ENCODE data around the gene STKLD1.
"Not testable (repeated sequence)": the region's sequence is repeated elsewhere in the genome, so short reads cannot be mapped to it uniquely, and the experiment has no call there.

The STKLD1 gene

GRCh38 chr9:133443982-133444381 lies 67.8 kb downstream of the STKLD1 start:
- peak; percentile 35 for DNase-seq (ENCODE audit: low spot score)

- DNase-seq (ENCODE audit: low spot score), result no peak
These were observed 69.3 kb downstream of the STKLD1 start for GRCh38 chr9:133445293-133445969.

DNA sequence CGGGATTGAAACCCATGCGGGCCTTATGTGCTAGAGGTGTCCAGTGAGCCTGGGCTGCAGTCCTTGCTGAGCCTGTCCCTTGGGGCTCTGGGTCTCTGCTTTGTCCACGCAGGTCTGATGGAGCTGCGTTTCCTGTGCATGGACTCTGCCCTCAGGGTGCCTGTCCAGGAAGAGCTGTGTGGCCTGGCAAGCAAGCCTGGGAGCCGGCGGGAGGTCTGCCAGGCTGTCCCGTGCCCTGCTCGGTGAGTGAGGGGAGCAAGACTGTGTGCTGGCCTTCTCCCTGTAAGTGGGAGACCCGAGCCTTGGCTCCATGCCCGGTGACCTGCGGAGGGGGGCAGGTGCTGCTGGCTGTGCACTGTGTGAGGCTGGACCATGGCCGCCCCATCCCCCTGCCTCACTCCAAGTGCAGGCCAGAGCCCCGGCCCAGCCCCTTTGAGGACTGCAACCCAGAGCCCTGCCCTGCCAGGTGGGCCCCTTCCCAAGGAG lies 72.4 kb downstream of the STKLD1 start:
- DNase-seq (ENCODE audit: low spot score), result no peak

DNA sequence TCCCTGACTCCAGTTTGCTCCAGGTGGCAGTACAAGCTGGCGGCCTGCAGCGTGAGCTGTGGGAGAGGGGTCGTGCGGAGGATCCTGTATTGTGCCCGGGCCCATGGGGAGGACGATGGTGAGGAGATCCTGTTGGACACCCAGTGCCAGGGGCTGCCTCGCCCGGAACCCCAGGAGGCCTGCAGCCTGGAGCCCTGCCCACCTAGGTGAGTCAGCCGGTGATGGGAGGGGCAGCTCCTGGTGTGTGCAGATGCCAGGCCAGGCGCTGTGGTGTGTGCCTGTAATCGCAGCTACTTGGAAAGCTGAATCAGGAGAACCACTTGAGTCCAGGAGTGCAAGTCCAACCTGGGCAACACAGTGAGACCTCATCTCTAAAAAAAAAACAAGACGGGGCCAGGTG lies 73.6 kb downstream of the STKLD1 start:
- DNase-seq (ENCODE audit: low spot score), result no peak

DNA sequence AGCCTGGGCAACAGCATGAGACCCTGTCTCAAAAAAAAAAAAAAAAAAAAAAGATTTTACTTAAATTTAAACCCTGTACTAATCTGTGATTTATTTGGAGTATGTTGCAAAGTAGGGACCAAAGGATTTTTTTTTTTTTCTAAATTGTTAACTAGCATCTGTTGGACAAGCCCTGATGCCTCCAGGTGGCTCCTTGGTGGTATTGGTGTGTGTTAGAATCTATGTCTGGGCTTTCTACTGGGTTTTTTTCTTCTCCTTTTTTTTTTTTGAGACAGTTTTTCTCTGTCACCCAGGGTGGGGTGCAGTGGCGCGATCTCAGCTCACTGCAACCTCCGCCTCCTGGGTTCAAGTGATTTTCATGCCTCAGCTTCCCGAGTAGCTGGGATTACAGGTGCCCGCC lies 75.7 kb downstream of the STKLD1 start:
- DNase-seq (ENCODE audit: low spot score), result not testable (repeated sequence)

DNA sequence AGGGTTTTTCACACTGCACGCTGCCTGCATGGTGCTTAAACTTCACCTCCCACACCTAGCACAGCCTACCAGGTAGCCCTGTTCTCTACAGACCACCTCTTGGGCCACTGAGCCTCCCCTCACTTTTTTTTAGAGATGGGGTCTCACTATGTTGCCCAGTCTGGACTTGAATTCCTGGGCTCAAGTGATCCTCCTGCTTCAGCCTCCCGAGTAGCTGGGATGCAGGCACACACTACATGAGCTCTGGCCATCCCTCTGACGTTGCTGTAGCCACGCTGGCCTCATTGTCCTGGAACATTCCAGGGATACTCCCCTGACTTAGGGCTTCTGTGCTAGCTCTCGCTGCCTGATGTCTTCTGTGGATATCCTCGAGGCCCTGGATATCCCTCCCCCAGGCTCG lies 76.4 kb downstream of the STKLD1 start:
- DNase-seq (ENCODE audit: low spot score), result no peak

DNA sequence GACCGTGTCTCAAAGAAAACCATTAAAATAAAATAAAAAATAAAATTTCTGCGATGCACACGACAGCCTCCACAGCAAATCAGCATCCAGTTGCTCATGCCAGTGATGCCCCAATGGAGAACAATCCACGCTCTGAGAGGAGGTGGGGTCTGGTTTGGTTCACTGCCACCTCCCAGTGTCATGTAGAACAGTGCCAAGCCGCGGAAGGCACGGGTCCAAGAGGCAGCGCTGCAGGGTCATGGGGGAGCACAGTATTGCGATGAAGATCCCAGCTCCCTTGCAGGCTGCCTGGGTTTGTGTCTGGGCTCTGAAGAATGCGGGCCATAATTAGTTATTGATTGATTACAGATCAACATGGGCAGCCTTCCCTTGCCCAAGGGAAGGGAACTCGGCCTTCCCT lies 77.5 kb downstream of the STKLD1 start:
- DNase-seq (ENCODE audit: low spot score), result no peak

DNA sequence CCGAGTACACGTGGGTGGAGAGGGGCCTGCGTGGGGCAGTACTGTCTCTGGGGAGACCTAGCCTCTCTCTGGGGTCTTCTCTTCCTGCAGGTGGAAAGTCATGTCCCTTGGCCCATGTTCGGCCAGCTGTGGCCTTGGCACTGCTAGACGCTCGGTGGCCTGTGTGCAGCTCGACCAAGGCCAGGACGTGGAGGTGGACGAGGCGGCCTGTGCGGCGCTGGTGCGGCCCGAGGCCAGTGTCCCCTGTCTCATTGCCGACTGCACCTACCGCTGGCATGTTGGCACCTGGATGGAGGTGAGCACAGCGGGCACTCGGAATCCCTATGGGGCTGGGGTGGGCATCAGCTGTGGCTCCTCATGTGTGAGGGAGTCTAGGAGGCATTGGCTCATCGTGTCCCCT lies 78.2 kb downstream of the STKLD1 start:
- no peak for DNase-seq (ENCODE audit: low spot score)

DNA sequence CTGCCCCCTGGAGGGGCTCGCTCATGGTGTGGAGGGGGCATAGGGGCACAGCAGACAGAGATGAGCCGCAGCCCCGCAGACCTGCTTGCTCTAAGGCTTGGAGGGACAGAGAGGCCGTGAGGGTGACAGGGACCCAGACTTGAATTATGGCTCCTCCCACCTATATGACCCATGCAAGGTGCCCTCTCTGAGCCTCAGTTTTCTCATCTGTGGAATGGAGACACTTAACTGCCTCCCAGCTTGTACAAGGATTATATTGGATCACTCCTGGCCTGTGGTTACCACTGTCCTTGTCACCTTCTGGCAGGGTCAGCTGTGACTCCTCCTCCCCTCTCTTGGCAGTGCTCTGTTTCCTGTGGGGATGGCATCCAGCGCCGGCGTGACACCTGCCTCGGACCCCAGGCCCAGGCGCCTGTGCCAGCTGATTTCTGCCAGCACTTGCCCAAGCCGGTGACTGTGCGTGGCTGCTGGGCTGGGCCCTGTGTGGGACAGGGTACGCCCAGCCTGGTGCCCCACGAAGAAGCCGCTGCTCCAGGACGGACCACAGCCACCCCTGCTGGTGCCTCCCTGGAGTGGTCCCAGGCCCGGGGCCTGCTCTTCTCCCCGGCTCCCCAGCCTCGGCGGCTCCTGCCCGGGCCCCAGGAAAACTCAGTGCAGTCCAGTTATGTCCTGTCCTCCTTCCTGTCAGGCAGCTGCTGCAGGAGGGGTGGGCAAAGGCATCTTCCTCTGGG lies 78.9 kb downstream of the STKLD1 start:
- DNase-seq (ENCODE audit: low spot score), result no peak
